IPS DF 4.7 (cell line): ENCODE results near the gene SIM2.

Source experiments
- DNase-seq: peaks from one replicate; pipeline ENCODE4 v3.0.0-alpha.2; 2013; ENCODE audit warnings: low spot score; ENCODE audit errors: extremely low read depth

The SIM2 gene

GRCh38 chr21:36733857-36734256, 34.9 kb downstream of the SIM2 start:
- DNase-seq: no peak

- DNase-seq: no peak
Measured at GRCh38 chr21:36734367-36735200, 35.7 kb downstream of the SIM2 start.

- DNase-seq: no peak
Measured at GRCh38 chr21:36735201-36735515, 36.2 kb downstream of the SIM2 start.

- no peak for DNase-seq
Measured at GRCh38 chr21:36735724-36736320, 36.9 kb downstream of the SIM2 start.

- DNase-seq: no peak
Measured at GRCh38 chr21:36738489-36739126, 39.7 kb downstream of the SIM2 start.

- DNase-seq: no peak
Measured at GRCh38 chr21:36741506-36741905, 42.6 kb downstream of the SIM2 start.

- no peak for DNase-seq
Measured at GRCh38 chr21:36743008-36743407, 44.1 kb downstream of the SIM2 start.

- DNase-seq: no peak
Measured at GRCh38 chr21:36743446-36743845, 44.5 kb downstream of the SIM2 start.

- DNase-seq: no peak
Measured at GRCh38 chr21:36744190-36744559, 45.3 kb downstream of the SIM2 start.

GRCh38 chr21:36744560-36745231, 45.8 kb downstream of the SIM2 start:
- DNase-seq: no peak

GRCh38 chr21:36745459-36745858, 46.5 kb downstream of the SIM2 start:
- no peak for DNase-seq

- no peak for DNase-seq
Measured at GRCh38 chr21:36747041-36747814, 48.3 kb downstream of the SIM2 start.

- DNase-seq: no peak
Measured at GRCh38 chr21:36747815-36748383, 49.0 kb downstream of the SIM2 start.

- DNase-seq: peak; percentile 58
Measured at GRCh38 chr21:36749935-36750575, 51.1 kb downstream of the SIM2 start.

- DNase-seq: no peak
Measured at GRCh38 chr21:36750576-36750959, 51.7 kb downstream of the SIM2 start.

- DNase-seq: no peak
Measured at GRCh38 chr21:36751383-36751782, 52.5 kb downstream of the SIM2 start.

- DNase-seq: no peak
Measured at GRCh38 chr21:36753556-36753955, 54.6 kb downstream of the SIM2 start.

GRCh38 chr21:36754241-36754898, 55.5 kb downstream of the SIM2 start:
- DNase-seq: no peak

GRCh38 chr21:36756527-36756926, 57.6 kb downstream of the SIM2 start:
- DNase-seq: no peak

- no peak for DNase-seq
Measured at GRCh38 chr21:36757196-36757595, 58.3 kb downstream of the SIM2 start.
